Amniotic epithelial cell (primary cell): ENCODE data around the gene RTEL1.

Experiments used
- DNase-seq: peaks from one replicate; pipeline ENCODE4 v3.0.0-alpha.2; 2010; ENCODE audit warnings: low read depth

The RTEL1 gene

GRCh38 chr20:63699466-63700198, 41.5 kb downstream of the RTEL1 start:
- no peak for DNase-seq

GRCh38 chr20:63700199-63701050, 42.3 kb downstream of the RTEL1 start:
- DNase-seq: no peak

- DNase-seq: no peak
Measured at GRCh38 chr20:63701051-63701328, 42.9 kb downstream of the RTEL1 start.

- no peak for DNase-seq
Measured at GRCh38 chr20:63701329-63702035, 43.4 kb downstream of the RTEL1 start.

- no peak for DNase-seq
Measured at GRCh38 chr20:63702036-63702665, 44.0 kb downstream of the RTEL1 start.

GRCh38 chr20:63702751-63703470, 44.8 kb downstream of the RTEL1 start:
- no peak for DNase-seq

GRCh38 chr20:63703471-63703975, 45.4 kb downstream of the RTEL1 start:
- no peak for DNase-seq

- DNase-seq: no peak
Measured at GRCh38 chr20:63703976-63704748, 46.0 kb downstream of the RTEL1 start.

GRCh38 chr20:63704749-63705117, 46.6 kb downstream of the RTEL1 start:
- no peak for DNase-seq

GRCh38 chr20:63705232-63706026, 47.3 kb downstream of the RTEL1 start:
- DNase-seq: no peak

- no peak for DNase-seq
Measured at GRCh38 chr20:63706027-63706695, 48.0 kb downstream of the RTEL1 start.

- peak; percentile 51 for DNase-seq
Measured at GRCh38 chr20:63706852-63707557, 48.9 kb downstream of the RTEL1 start.

- peak; percentile 80 for DNase-seq
Measured at GRCh38 chr20:63707558-63708300, 49.6 kb downstream of the RTEL1 start, which contains the start of the genes ARFRP1 and ZGPAT. ARFRP1 (minus strand) TSS chr20:63707976; CDS start chr20:63707091, 885 bp downstream. ZGPAT (plus strand) TSS chr20:63708039; CDS start chr20:63708581, 542 bp downstream.

GRCh38 chr20:63708301-63709148, 50.4 kb downstream of the RTEL1 start:
- no peak for DNase-seq

GRCh38 chr20:63709149-63709527, 51.0 kb downstream of the RTEL1 start:
- DNase-seq: no peak

- DNase-seq: no peak
Measured at GRCh38 chr20:63711085-63711645, 53.1 kb downstream of the RTEL1 start.

GRCh38 chr20:63712191-63712590, 54.1 kb downstream of the RTEL1 start:
- no peak for DNase-seq
